OCI-M1 (cell line): ENCODE results near the gene NR1H2.
A peak's percentile ranks its signal among the peaks of the same experiment; 100 is the strongest.

Experiments
- DNase-seq: peaks from one replicate; lab custom pipeline; 2025; lab: John Stamatoyannopoulos, UW

Gene NR1H2

GRCh38 chr19:50402544-50403301 is 26.5 kb downstream of the NR1H2 start:
- DNase-seq, result no peak

GRCh38 chr19:50406156-50406820 is 30.0 kb downstream of the NR1H2 start:
- DNase-seq, result no peak

- no peak for DNase-seq
These were observed 30.6 kb downstream of the NR1H2 start for GRCh38 chr19:50406829-50407228.

- no peak for DNase-seq
These were observed 33.1 kb downstream of the NR1H2 start for GRCh38 chr19:50409347-50409746.

GRCh38 chr19:50410109-50410508 is 33.9 kb downstream of the NR1H2 start:
- no peak for DNase-seq

- DNase-seq, result no peak
These were observed 36.2 kb downstream of the NR1H2 start for GRCh38 chr19:50412419-50412818.

- no peak for DNase-seq
These were observed 36.8 kb downstream of the NR1H2 start for GRCh38 chr19:50413096-50413495.

- DNase-seq, result no peak
These were observed 37.3 kb downstream of the NR1H2 start for GRCh38 chr19:50413531-50413930.

- peak; percentile 91 for DNase-seq
These were observed 38.8 kb downstream of the NR1H2 start for GRCh38 chr19:50414864-50415660.

- peak; percentile 77 for DNase-seq
These were observed 39.4 kb downstream of the NR1H2 start for GRCh38 chr19:50415661-50416033.

- DNase-seq, result no peak
These were observed 40.0 kb downstream of the NR1H2 start for GRCh38 chr19:50416034-50416977.

- no peak for DNase-seq
These were observed 41.1 kb downstream of the NR1H2 start for GRCh38 chr19:50417111-50418081.

GRCh38 chr19:50418176-50419021 is 42.1 kb downstream of the NR1H2 start, which contains the start of gene SPIB:
TSS of gene SPIB (plus strand) at chr19:50418938. CDS start at chr19:50418963, 25 bp downstream.
- peak; percentile 37 for DNase-seq

GRCh38 chr19:50419022-50419579 is 42.8 kb downstream of the NR1H2 start:
- DNase-seq, result no peak

- no peak for DNase-seq
These were observed 43.4 kb downstream of the NR1H2 start for GRCh38 chr19:50419580-50420035.

GRCh38 chr19:50420127-50420526 is 43.9 kb downstream of the NR1H2 start:
- no peak for DNase-seq

GRCh38 chr19:50420808-50421207 is 44.6 kb downstream of the NR1H2 start:
- no peak for DNase-seq

- DNase-seq, result no peak
These were observed 46.4 kb downstream of the NR1H2 start for GRCh38 chr19:50422397-50423278.
